ENCODE measurements around the gene RNF150. TPM values are rescaled to one million over a fixed set of nuclear protein-coding genes. Genes with fewer than 3 reads are reported as not detected.

Gene RNF150
- total RNA-seq, 4 donors from 2014 or later: 1.6 to 21.2 (median 4.9) TPM

- Histone ChIP-seq H3K4me1 (peaks cover 6 to 20% of the 10 kb centered on the region in 2 donors), H3K27me3 (no peaks in the 10 kb centered on the region), H3K9me3 (no peaks in the 10 kb centered on the region), H3K36me3 (no peaks in the 10 kb centered on the region), H3K4me3 (no peak overlapping the region), H3K27ac (peak overlapping the region in 1 of 4 donors; percentile 16)
- peak; percentile 66 to 90 for ATAC-seq
- in situ Hi-C loops (cut with MboI; ENCODE audit: low sequenced_read_pairs in 4 of 4): no loop called here
- no peak for TF ChIP-seq POLR2A (IDR thresholded peaks at IDR 0.05)
- no peak for TF ChIP-seq CTCF (IDR thresholded peaks at IDR 0.05 in 4 of 5, conservative IDR thresholded peaks at IDR 0.05 in 1 of 5)
- DNase-seq: no peak
- intact Hi-C loops (cut with DNase I; ENCODE audit: low total_unique reads): no loop called here
Observed at GRCh38 chr4:141046255-141046654, 87.0 kb downstream of the RNF150 start.

DNA sequence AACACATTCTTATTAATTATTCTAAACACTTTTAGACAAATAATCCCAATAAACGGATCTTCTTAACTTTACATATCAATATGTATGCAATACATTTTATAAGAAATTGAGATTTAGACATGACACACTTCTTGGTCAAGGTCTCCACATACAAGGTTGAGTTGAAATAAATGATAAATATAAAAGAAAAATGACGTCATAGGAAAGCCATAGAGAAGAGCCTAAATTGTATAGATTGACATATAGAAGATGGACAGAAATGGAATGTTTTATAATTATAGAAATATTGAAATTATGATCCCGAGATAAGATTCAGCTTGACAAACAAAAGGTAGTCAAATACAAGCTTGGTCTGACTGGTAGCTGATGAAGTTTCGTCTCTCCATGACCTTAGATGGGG, 87.4 kb downstream of the RNF150 start:
- H3K9me3 ChIP-seq: no peaks in the 10 kb centered on the region
- intact Hi-C loops (cut with DNase I; ENCODE audit: low total_unique reads): no loop called here
- no peak for DNase-seq
- H3K27me3 ChIP-seq: no peaks in the 10 kb centered on the region
- ATAC-seq: no peak
- H3K4me3 ChIP-seq: no peak overlapping the region
- peak overlapping the region in 1 of 4 donors; percentile 16 for H3K27ac ChIP-seq
- in situ Hi-C loops (cut with MboI; ENCODE audit: low sequenced_read_pairs in 4 of 4): no loop called here
- TF ChIP-seq CTCF (IDR thresholded peaks at IDR 0.05 in 4 of 5, conservative IDR thresholded peaks at IDR 0.05 in 1 of 5) (no peak), POLR2A (IDR thresholded peaks at IDR 0.05) (no peak)
- peaks cover 6 to 24% of the 10 kb centered on the region in 2 donors for H3K4me1 ChIP-seq
- H3K36me3 ChIP-seq: no peaks in the 10 kb centered on the region

- H3K27me3 ChIP-seq: no peaks in the 10 kb centered on the region
- intact Hi-C loops (cut with DNase I; ENCODE audit: low total_unique reads): no loop called here
- no peak overlapping the region for H3K4me3 ChIP-seq
- no peaks in the 10 kb centered on the region for H3K9me3 ChIP-seq
- peaks cover 0 to 21% of the 10 kb centered on the region in 2 donors for H3K4me1 ChIP-seq
- in situ Hi-C loops (cut with MboI; ENCODE audit: low sequenced_read_pairs in 4 of 4): no loop called here
- TF ChIP-seq CTCF (IDR thresholded peaks at IDR 0.05 in 4 of 5, conservative IDR thresholded peaks at IDR 0.05 in 1 of 5): no peak
- TF ChIP-seq POLR2A (IDR thresholded peaks at IDR 0.05): no peak
- DNase-seq (no peak), ATAC-seq (no peak)
- H3K27ac ChIP-seq: no peak overlapping the region
- no peaks in the 10 kb centered on the region for H3K36me3 ChIP-seq
Observed at GRCh38 chr4:141041021-141041476, 92.2 kb downstream of the RNF150 start.

- Histone ChIP-seq H3K27ac (no peak overlapping the region), H3K36me3 (no peaks in the 10 kb centered on the region), H3K9me3 (no peaks in the 10 kb centered on the region), H3K27me3 (no peaks in the 10 kb centered on the region), H3K4me3 (no peak overlapping the region), H3K4me1 (peaks cover 0 to 21% of the 10 kb centered on the region in 2 donors)
- ATAC-seq: no peak
- DNase-seq: no peak
- in situ Hi-C loops (cut with MboI; ENCODE audit: low sequenced_read_pairs in 4 of 4): no loop called here
- no peak for TF ChIP-seq CTCF (IDR thresholded peaks at IDR 0.05 in 4 of 5, conservative IDR thresholded peaks at IDR 0.05 in 1 of 5)
- no peak for TF ChIP-seq POLR2A (IDR thresholded peaks at IDR 0.05)
- intact Hi-C loops (cut with DNase I; ENCODE audit: low total_unique reads): no loop called here
Observed at GRCh38 chr4:141039156-141039555, 94.1 kb downstream of the RNF150 start.

GRCh38 chr4:141038428-141038827, 94.8 kb downstream of the RNF150 start:
- Histone ChIP-seq H3K27ac (no peak overlapping the region), H3K36me3 (no peaks in the 10 kb centered on the region), H3K9me3 (no peaks in the 10 kb centered on the region), H3K4me1 (peaks cover 0 to 21% of the 10 kb centered on the region in 2 donors), H3K27me3 (no peaks in the 10 kb centered on the region), H3K4me3 (no peak overlapping the region)
- TF ChIP-seq CTCF (IDR thresholded peaks at IDR 0.05 in 4 of 5, conservative IDR thresholded peaks at IDR 0.05 in 1 of 5) (no peak), POLR2A (IDR thresholded peaks at IDR 0.05) (no peak)
- intact Hi-C loops (cut with DNase I; ENCODE audit: low total_unique reads) (no loop called here), in situ Hi-C loops (cut with MboI; ENCODE audit: low sequenced_read_pairs in 4 of 4) (no loop called here)
- ATAC-seq (no peak), DNase-seq (no peak)
